GM18508 (cell line): ENCODE data around the gene PRKACB.
"Not testable (repeated sequence)": the region's sequence is repeated elsewhere in the genome, so short reads cannot be mapped to it uniquely, and the experiment has no call there.

Source experiments
- ATAC-seq: cut with Tn5 transposase; IDR thresholded peaks from one replicate; pipeline ENCODE4 v1.9.1; 2021; ENCODE audit warnings: moderate number of reproducible peaks; ENCODE audit not compliant: insufficient read depth, unreplicated experiment

Gene PRKACB

DNA sequence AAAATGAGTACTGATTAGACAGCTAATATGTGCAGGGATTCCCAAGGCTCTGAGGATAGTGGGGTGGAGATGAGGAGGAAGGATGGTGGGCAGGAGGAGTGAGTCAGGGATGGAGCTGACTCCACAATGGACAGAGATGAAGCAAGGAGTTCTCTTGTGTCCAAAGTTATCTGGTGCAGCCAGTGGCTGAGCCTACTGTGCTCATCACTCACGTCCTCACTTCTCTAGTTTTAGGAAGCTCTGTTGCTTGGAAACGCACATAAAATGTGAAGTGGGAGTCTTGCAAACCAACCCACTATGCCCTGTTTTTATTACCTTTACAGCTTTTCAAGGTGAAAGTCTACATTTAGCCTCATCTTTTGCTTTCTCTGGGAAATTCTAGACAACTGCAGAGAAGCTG, 120.9 kb downstream of the PRKACB start:
- no peak for ATAC-seq

DNA sequence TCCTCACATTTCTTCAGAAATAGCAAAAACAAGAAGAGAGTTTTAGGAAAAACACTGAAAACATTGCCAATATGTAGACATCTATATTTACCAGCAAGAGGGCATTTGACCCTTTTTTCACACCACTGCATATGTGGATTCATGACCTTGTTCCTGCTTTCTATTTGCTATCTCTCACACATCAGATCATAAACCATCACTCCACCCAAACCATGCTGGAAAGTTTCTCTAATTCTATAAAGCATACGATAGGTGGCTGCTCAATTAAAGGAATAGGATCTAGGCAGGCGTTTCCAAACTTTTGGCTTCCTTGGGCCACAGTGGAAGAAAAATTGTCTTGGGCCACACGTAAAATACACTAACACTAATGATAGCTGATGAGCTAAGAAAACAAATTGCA, 121.8 kb downstream of the PRKACB start:
- ATAC-seq: no peak

DNA sequence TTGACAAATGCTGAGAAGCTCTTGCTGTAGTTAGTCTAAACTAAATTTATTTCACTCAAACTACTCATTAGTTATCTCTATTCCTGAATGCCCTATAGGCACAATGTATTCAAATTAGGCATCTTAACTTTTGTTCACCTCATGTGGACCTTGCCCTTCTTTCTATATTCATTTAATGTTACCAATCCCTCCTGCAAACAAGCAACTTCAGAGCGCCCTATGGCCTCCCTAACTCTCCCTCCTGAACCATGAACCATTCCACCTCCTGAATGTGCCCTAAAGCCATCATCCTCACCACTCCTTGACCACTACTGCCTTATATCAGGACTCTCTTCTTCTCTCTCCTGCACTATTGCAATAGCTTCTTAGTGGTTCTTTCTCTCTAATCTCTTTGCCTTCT, 122.7 kb downstream of the PRKACB start:
- no peak for ATAC-seq

DNA sequence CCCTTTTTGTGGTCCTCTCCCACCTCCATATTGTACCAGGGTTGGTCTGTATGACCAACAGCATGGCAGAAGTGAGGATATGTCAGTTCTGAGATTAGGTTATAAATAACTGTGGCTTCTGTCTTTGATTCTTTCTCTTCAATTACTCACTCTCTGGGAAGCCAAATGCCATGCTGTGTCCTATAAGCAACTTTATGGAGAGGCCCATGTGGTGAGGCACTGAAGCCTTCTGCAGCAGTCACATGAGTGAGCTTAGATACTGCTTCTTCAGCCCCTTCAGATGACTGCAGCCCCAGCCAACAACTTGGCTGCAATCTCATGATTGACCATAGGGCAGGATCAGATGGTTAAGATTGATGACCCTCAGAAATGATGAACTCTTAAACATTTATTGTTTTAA, 123.4 kb downstream of the PRKACB start:
- no peak for ATAC-seq

DNA sequence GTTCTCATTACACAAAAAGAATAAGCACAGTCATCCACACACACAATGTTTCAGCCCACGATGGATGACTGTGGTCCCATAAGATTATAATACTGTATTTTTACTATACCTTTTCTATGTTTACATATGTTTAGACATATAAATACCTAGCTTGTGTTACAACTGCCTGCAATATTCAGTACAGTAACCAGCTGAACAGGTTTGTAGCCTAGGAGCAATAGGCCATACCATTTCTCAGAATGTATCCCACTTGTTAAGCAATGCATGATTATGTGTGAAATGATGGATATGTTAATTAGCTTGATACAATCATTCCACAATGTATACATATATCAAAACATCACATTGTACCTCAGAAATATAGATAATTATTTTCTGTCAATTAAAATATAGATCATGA, 124.3 kb downstream of the PRKACB start:
- no peak for ATAC-seq

DNA sequence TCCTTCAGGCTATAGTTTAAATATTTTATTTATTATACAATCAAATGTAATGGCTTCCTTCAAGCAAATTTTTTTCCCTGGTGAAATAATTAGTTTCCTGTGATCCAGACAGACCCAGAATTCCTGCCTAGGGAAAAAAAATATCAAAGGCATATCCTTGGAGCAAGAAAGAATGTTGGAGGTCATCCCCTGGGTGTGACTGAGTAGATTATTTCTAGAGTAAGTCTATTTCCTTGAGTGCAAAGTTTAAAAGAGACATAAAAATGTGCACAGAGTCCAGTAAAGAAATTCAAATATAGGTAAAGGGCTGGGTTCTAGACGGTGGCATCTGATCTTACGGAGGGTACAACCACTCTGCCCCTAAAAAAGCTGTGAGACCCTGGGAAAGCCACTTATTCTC, 125.2 kb downstream of the PRKACB start:
- ATAC-seq: no peak

DNA sequence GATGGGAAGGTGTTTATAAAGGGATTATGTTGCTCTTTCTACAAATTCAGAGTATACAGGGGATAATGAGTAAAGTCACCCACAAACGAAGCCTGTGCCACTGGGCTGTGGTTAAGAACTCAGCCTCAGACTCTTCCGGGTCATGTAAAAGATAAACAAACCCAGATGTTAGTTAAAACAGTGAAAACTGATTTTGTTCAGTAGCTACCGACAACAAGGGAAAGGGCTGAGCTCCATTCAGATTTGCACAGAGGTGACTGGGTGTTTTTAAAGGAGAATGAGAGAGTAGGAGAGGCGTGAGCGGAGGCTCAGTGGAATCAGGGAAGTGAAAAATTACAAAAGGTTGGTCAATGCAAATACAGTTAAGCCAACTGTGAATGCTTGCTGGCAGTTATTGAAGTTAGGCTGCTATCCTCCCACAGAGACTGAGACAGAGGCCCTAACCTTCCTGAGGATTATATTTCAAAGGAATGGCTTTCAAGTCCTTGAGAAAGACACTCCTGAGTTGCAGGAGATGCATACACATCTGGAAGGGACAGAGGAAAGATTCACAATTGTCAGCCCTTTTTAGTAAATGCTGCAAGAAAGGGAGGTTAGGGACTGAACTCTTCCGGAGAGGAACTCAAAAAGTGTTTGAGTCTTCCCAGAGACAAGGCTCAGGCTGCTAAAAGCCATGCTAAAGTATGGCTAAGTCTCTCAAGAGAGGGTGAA, 127.5 kb downstream of the PRKACB start:
- ATAC-seq: peak; percentile 96

DNA sequence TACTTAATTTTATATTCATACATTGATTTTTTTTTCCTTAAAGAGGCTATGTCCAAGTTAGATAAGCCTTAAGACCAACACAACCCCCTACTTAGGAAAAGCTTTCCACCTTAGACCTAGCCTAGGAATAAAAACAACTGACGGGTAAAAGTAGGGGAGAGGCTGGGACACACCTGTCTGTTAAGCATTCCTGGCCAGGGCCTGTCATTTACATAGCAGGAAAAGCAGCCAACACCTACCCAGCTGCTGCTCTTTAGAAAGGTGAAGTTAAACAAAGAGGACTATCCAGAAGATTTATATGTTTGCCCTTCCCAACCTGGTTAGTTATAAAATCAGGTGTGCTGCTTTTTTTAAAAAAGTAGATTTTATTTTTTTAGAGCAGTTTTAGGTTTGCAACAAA, 128.3 kb downstream of the PRKACB start:
- ATAC-seq: no peak

DNA sequence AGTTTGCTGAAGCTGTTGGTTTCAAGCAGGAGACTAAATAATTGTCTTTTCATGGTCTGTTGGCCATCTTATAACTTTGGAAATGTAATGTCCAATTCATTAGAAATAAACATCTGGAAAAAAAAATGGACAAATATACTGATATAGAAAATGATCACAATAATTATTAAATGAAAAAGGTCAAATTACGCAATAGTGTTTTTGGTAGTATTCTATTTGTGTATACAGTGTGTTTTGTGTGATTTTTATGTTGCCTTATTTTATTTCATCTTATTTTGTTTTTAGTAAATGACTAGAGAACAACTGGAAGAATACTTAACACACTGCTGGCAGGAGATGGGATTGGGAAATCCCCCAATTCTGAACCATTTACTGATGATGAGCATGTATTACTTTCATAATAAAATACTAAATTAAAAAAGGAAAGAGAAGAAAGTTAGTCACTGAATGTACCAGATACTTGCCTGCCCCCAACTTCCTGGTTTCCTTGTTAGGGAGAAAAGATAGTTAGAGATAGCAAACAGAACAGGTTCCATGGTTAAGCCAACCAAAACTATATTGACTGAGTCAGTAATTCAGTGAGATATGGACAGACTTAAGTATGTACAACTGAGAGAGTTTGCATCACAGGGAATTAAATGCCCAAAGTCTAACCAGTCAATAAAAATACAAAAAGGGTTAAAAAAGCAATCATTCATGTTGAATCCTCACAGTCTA, 133.4 kb downstream of the PRKACB start:
- ATAC-seq: no peak

DNA sequence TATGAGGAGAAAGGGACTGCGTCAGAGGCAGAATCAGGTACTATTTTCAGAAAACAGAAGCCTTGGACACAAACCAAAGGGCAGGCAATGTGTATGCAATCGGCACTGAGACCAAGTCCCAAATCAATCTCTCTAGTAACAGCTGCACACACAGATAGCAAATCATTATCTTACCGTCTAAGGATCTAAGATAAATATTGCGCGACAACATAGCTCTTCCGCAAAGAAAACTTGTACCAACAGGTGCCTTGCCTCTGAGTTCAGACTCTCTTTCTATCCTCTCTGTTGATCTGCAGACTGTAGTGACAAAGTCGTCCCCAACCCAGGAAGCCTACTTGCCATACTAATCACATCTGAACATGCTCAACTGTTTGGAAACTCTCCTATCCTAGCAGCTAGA, 134.8 kb downstream of the PRKACB start:
- no peak for ATAC-seq

DNA sequence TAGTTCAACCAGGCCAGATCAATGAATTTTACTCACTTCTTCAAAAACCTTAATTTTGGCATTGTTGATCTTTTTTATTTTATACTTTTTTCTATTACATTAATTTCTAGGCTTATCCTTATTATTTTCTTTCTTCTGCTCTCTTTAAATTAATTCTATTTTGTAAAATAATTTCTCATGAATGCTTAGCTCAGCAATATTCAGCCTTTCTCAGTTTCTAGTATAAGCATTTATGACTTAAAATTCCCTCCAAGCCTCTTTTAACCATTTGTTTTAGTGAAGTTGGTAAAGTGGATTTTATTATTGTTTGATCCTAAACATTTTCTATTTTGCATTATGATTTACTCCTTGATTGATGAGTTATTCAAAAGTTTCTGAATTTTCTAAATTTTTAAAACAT, 136.8 kb downstream of the PRKACB start:
- no peak for ATAC-seq

DNA sequence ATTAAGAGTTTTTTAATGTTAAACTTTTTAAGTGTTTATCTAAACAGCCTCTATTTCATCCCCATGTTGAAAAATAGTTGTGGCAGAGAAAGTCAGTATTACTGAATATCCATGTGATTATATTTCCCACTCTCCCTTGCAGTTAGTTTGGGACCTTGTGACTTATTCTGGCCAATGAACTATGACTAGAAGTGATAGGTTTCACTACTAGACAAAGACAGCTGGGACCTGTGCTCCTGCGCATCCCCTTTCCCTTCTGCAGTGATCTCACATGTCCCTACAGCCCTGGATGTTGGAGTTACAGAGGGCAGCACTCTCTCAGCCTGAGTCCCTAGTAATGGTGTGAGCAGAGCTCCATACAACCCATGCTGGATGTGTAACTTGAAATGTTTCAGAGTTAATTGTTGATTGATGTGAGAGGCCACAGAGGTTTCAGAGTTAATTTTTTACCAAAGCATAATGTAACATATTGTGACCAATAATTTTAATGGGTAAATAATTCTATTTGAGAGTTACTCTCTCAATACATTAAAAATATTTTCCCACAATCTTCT, 138.8 kb downstream of the PRKACB start:
- ATAC-seq: peak; percentile 81

DNA sequence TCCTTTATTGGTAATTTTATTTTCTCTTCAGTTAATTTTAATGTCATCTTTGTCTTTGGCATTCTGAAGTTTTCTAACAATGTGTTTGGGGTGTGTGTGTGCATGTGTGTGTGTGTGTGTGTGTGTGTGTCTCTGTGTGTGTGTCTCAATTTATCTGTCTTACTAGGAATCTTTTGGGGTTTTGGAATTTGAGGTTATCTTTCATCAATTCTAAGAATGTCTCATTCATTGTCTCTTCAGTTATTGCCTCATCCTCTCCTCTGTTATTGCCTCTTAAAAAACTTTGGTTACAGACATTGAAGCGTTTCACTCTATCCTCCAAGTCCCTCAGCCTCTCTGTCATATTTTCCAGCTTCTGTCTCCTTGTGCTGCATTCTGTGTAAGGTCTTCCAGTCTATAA, 139.3 kb downstream of the PRKACB start:
- no peak for ATAC-seq

DNA sequence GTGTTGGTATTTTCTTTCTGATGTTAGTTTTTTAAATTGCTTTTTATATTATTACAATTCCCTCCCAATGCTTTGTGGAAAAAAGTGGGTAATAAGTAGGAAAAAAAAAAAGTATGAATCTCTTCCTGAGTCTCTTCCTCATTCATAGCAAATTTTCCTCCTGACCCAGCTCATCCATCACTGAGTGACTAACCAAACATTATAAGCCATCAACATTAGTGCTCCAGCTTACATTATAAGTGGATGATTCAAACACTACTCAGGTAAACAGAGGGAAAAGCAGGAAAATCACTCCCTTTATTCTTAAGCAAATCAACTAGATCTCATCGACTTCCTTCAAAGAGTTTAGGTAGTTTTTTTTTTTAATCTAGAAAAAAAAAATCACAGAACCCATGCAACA, 142.0 kb downstream of the PRKACB start:
- ATAC-seq: no peak

DNA sequence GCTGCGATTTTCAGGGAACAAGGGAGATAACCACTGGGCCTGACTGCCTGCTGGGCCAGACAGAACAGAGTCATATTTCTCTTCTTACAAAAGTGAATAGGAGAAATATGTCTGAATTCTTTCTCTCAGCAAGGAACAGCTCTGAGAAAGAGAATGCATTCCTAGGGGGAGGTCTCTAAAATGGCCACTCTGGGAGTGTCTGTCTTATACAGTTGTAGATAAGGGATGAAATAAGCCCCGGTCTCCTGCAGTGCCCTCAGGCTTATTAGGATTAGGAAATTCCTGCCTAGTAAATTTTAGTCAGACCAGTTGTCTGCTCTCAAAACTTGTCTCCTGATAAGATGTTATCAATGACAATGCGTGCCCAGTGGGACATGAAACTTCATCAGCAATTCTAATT, 143.3 kb downstream of the PRKACB start:
- ATAC-seq: not testable (repeated sequence)
